HG03469 (cell line): Measurements from ENCODE around the gene FXR2.
"Not testable (repeated sequence)": the region's sequence is repeated elsewhere in the genome, so short reads cannot be mapped to it uniquely, and the experiment has no call there.

Experiments used
- ATAC-seq: cut with Tn5 transposase; IDR thresholded peaks from one replicate; pipeline ENCODE4 v1.9.1; 2021; ENCODE audit warnings: mild to moderate bottlenecking, moderate library complexity, moderate number of reproducible peaks; ENCODE audit not compliant: unreplicated experiment

FXR2 gene

GRCh38 chr17:7629939-7630571 is 15.4 kb upstream of the FXR2 start, which contains the start of gene SHBG:
SHBG (plus strand) TSS chr17:7630135; CDS start chr17:7630173, 38 bp downstream.
- ATAC-seq = no peak

GRCh38 chr17:7627250-7628121 is 12.8 kb upstream of the FXR2 start, which contains the start of gene SAT2:
SAT2 (minus strand) TSS chr17:7627821; CDS start chr17:7627635, 186 bp downstream.
- ATAC-seq = no peak

GRCh38 chr17:7626956-7627249 is 12.2 kb upstream of the FXR2 start:
- no peak for ATAC-seq

GRCh38 chr17:7626307-7626706 is 11.6 kb upstream of the FXR2 start:
- no peak for ATAC-seq

GRCh38 chr17:7625749-7626148 is 11.1 kb upstream of the FXR2 start:
- ATAC-seq = not testable (repeated sequence)

GRCh38 chr17:7623661-7624060 is 9.0 kb upstream of the FXR2 start:
- no peak for ATAC-seq

GRCh38 chr17:7620835-7621234 is 6.1 kb upstream of the FXR2 start:
- ATAC-seq = no peak

- no peak for ATAC-seq
Observed at GRCh38 chr17:7618608-7619007, 3.9 kb upstream of the FXR2 start.

- ATAC-seq = no peak
Observed at GRCh38 chr17:7615265-7615747, 609 bp upstream of the FXR2 start.

GRCh38 chr17:7613769-7614424 is 800 bp downstream of the FXR2 start:
- no peak for ATAC-seq

GRCh38 chr17:7612294-7612640 is 2.4 kb downstream of the FXR2 start:
- no peak for ATAC-seq

GRCh38 chr17:7611635-7612293 is 2.9 kb downstream of the FXR2 start:
- ATAC-seq = no peak

GRCh38 chr17:7610641-7611040 is 4.1 kb downstream of the FXR2 start:
- no peak for ATAC-seq

GRCh38 chr17:7606280-7606679 is 8.4 kb downstream of the FXR2 start:
- no peak for ATAC-seq

- ATAC-seq = not testable (repeated sequence)
Observed at GRCh38 chr17:7597561-7597960, 17.1 kb downstream of the FXR2 start.

- ATAC-seq = no peak
Observed at GRCh38 chr17:7593296-7593695, 21.4 kb downstream of the FXR2 start.

- no peak for ATAC-seq
Observed at GRCh38 chr17:7592422-7593021, 22.2 kb downstream of the FXR2 start.

GRCh38 chr17:7591596-7591995 is 23.1 kb downstream of the FXR2 start:
- no peak for ATAC-seq

- ATAC-seq = no peak
Observed at GRCh38 chr17:7590743-7591142, 24.0 kb downstream of the FXR2 start.

- ATAC-seq = no peak
Observed at GRCh38 chr17:7589891-7590691, 24.6 kb downstream of the FXR2 start, which contains the start of gene SOX15. SOX15 (minus strand) TSS chr17:7590094; CDS start chr17:7589676, 418 bp downstream.
